ENCODE data around the gene HSP90AB1. TPM values are rescaled to one million over a fixed set of nuclear protein-coding genes. Genes with fewer than 3 reads are reported as not detected.

Gene HSP90AB1
- total and polyA plus RNA-seq, 9 of the 15 experiments (the other 6 are each of a cell fraction or from before 2014, with no cell fraction given) = 1,780 to 3,358 (median 2,262) TPM

GRCh38 chr6:44237813-44238433, 9.0 kb upstream of the HSP90AB1 start (continued):
- TF ChIP-seq RFX1 (IDR thresholded peaks at IDR 0.05) (no peak), NBN (IDR thresholded peaks at IDR 0.05; ENCODE audit: low read depth) (peak; percentile 94), SMC3 (conservative IDR thresholded peaks at IDR 0.05; ENCODE audit: insufficient read depth, low read depth, low read length) (peak; percentile 87), TEAD1 (CRISPR knock-in tag; IDR thresholded peaks at IDR 0.05) (peak in 1 of 2 experiments; percentile 7; a peak in 1 of 4 replicates), ZNF316 (IDR thresholded peaks at IDR 0.05) (no peak), CBFA2T2 (conservative IDR thresholded peaks at IDR 0.05) (no peak), ARID1B (IDR thresholded peaks at IDR 0.05) (peak; percentile 70), ARHGAP35 (IDR thresholded peaks at IDR 0.05; ENCODE audit: partially characterized antibody) (no peak), ZMIZ1 (IDR thresholded peaks at IDR 0.05; ENCODE audit: low read depth in 2 of 2, low read length in 2 of 2) (no peak), ZNF589 (CRISPR knock-in tag; IDR thresholded peaks at IDR 0.05; ENCODE audit: low read depth) (no peak), HMBOX1 (IDR thresholded peaks at IDR 0.05) (no peak), NCOR1 (IDR thresholded peaks at IDR 0.05) (peak; percentile 57), HES1 (IDR thresholded peaks at IDR 0.05; ENCODE audit: low read depth) (no peak), RFX5 (IDR thresholded peaks at IDR 0.05; ENCODE audit: low read depth, low read length) (no peak), TRIM28 (IDR thresholded peaks at IDR 0.05) (no peak), DIDO1 (tag; IDR thresholded peaks at IDR 0.05; ENCODE audit: low read depth) (no peak), TSC22D4 (tag; IDR thresholded peaks at IDR 0.05) (no peak), TARDBP (IDR thresholded peaks at IDR 0.05) (peak; percentile 95), ZBTB11 (CRISPR knock-in tag; IDR thresholded peaks at IDR 0.05) (no peak)
- TF ChIP-seq, protein P1, sequence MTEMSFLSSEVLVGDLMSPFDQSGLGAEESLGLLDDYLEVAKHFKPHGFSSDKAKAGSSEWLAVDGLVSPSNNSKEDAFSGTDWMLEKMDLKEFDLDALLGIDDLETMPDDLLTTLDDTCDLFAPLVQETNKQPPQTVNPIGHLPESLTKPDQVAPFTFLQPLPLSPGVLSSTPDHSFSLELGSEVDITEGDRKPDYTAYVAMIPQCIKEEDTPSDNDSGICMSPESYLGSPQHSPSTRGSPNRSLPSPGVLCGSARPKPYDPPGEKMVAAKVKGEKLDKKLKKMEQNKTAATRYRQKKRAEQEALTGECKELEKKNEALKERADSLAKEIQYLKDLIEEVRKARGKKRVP (CRISPR knock-in tag; IDR thresholded peaks at IDR 0.05) = peak; percentile 55; the same call in 1 of the 2 replicates

All from K562 (cell line).